GM03348 (cell line): ENCODE results near the gene MYG1.
"Not testable (repeated sequence)": the region's sequence is repeated elsewhere in the genome, so short reads cannot be mapped to it uniquely, and the experiment has no call there.

Experiments used
- DNase-seq: peaks from one replicate; pipeline ENCODE4 v3.0.0; 2012; ENCODE audit warnings: low spot score

MYG1 gene

GRCh38 chr12:53286448-53286847 is 13.0 kb upstream of the MYG1 start:
- no peak for DNase-seq

GRCh38 chr12:53287741-53288216 is 11.7 kb upstream of the MYG1 start:
- peak; percentile 78 for DNase-seq

GRCh38 chr12:53288322-53288721 is 11.2 kb upstream of the MYG1 start:
- DNase-seq, result no peak

GRCh38 chr12:53289891-53290290 is 9.6 kb upstream of the MYG1 start:
- peak; percentile 49 for DNase-seq

GRCh38 chr12:53290661-53291060 is 8.8 kb upstream of the MYG1 start:
- no peak for DNase-seq

GRCh38 chr12:53292426-53292825 is 7.1 kb upstream of the MYG1 start:
- DNase-seq, result no peak

- peak; percentile 94 for DNase-seq
These were observed 4.2 kb upstream of the MYG1 start, which contains the start of gene PFDN5 for GRCh38 chr12:53295070-53295890. TSS of gene PFDN5 (plus strand) at chr12:53295542. CDS start at chr12:53295568, 26 bp downstream.

GRCh38 chr12:53295891-53296219 is 3.6 kb upstream of the MYG1 start:
- DNase-seq, result no peak

GRCh38 chr12:53297106-53297505 is 2.4 kb upstream of the MYG1 start:
- DNase-seq, result not testable (repeated sequence)

- DNase-seq, result peak; percentile 80
These were observed 1.3 kb upstream of the MYG1 start for GRCh38 chr12:53298164-53298563.

GRCh38 chr12:53299101-53299453 is 418 bp upstream of the MYG1 start:
- DNase-seq, result no peak

GRCh38 chr12:53300187-53300586 is 692 bp downstream of the MYG1 start:
- DNase-seq, result peak; percentile 61

- no peak for DNase-seq
These were observed 3.4 kb downstream of the MYG1 start for GRCh38 chr12:53302903-53303302.

GRCh38 chr12:53306826-53307225 is 7.3 kb downstream of the MYG1 start:
- no peak for DNase-seq

- DNase-seq, result no peak
These were observed 8.8 kb downstream of the MYG1 start for GRCh38 chr12:53308276-53308675.

GRCh38 chr12:53313996-53314395 is 14.5 kb downstream of the MYG1 start:
- no peak for DNase-seq

- DNase-seq, result no peak
These were observed 21.1 kb downstream of the MYG1 start for GRCh38 chr12:53320352-53321195.

- DNase-seq, result no peak
These were observed 24.8 kb downstream of the MYG1 start for GRCh38 chr12:53324113-53324778.

- DNase-seq, result peak; percentile 97
These were observed 25.4 kb downstream of the MYG1 start for GRCh38 chr12:53324779-53325510.

- DNase-seq, result peak; percentile 66
These were observed 26.1 kb downstream of the MYG1 start for GRCh38 chr12:53325511-53326061.

- no peak for DNase-seq
These were observed 27.1 kb downstream of the MYG1 start for GRCh38 chr12:53326460-53327185.
